DOHH2 (cell line): ENCODE data around the gene MYCBPAP.

ENCODE experiments used
- H3F3A ChIP-seq: fragments of 200-600 bp; sonication (generic), shearing (Covaris generic); 2 replicates; pipeline ENCODE4 v1.6.0; 2016; ENCODE audit warnings: antibody characterized with exemption, mild to moderate bottlenecking; ENCODE audit not compliant: control insufficient read depth, insufficient read depth
- H3K27ac ChIP-seq: fragments of 200-600 bp; sonication (generic); 2 replicates; pipeline ENCODE4 v1.5.1; 2014; ENCODE audit warnings: low read depth, mild to moderate bottlenecking, low read length, moderate library complexity
- H3K27me3 ChIP-seq: fragments of 200-600 bp; sonication (generic); 2 replicates; pipeline ENCODE4 v1.6.1; 2014; ENCODE audit warnings: mild to moderate bottlenecking, low read length, mixed read lengths; ENCODE audit not compliant: control insufficient read depth
- H3K36me3 ChIP-seq: fragments of 200-600 bp; sonication (generic); 2 replicates; pipeline ENCODE4 v1.6.1; 2014; ENCODE audit warnings: mild to moderate bottlenecking, low read length, moderate library complexity, mixed read lengths; ENCODE audit not compliant: control insufficient read depth
- H3K4me1 ChIP-seq: fragments of 200-600 bp; sonication (generic); 2 replicates; pipeline ENCODE4 v1.6.1; 2014; ENCODE audit warnings: mild to moderate bottlenecking, low read length, mixed read lengths; ENCODE audit not compliant: control insufficient read depth
- H3K4me2 ChIP-seq: fragments of 200-600 bp; sonication (generic); 2 replicates; pipeline ENCODE4 v1.6.0; 2014; ENCODE audit warnings: mild to moderate bottlenecking, low read length, moderate library complexity
- H3K4me3 ChIP-seq: fragments of 200-600 bp; sonication (generic); 2 replicates; pipeline ENCODE4 v1.5.1; 2014; ENCODE audit warnings: mild to moderate bottlenecking, low read length, mixed read lengths
- H3K79me2 ChIP-seq: fragments of 200-600 bp; sonication (generic); 2 replicates; pipeline ENCODE4 v1.6.1; 2014; ENCODE audit warnings: mild to moderate bottlenecking, low read length, mixed read lengths; ENCODE audit not compliant: control insufficient read depth
- H3K9me2 ChIP-seq: fragments of 200-600 bp; sonication (generic); replicated peaks from 2 replicates; pipeline ENCODE4 v1.6.1; 2014; ENCODE audit warnings: mild to moderate bottlenecking, low read length, mixed read lengths; ENCODE audit not compliant: control insufficient read depth
- H3K9me3 ChIP-seq: fragments of 200-600 bp; sonication (generic); 2 replicates; pipeline ENCODE4 v1.6.1; 2014; ENCODE audit warnings: antibody characterized with exemption, low read length, mixed read lengths; ENCODE audit not compliant: control insufficient read depth, insufficient read depth
- H4K20me1 ChIP-seq: fragments of 200-600 bp; sonication (generic); 2 replicates; pipeline ENCODE4 v1.6.0; 2014; ENCODE audit warnings: low read depth, mild to moderate bottlenecking, antibody characterized with exemption, low read length, moderate library complexity; ENCODE audit not compliant: control insufficient read depth, insufficient read depth
- CTCF ChIP-seq: fragments of 200-600 bp; sonication (generic); IDR thresholded peaks from one replicate; pipeline ENCODE4 v1.5.1; 2014; ENCODE audit warnings: antibody characterized with exemption, mild to moderate bottlenecking, low read depth, low read length; ENCODE audit not compliant: poor library complexity, severe bottlenecking
- EZH2phosphoT487 ChIP-seq: fragments of 200-600 bp; sonication (generic); IDR thresholded peaks from 2 replicates; pipeline ENCODE4 v1.6.1; 2017; ENCODE audit warnings: borderline replicate concordance, mild to moderate bottlenecking, antibody characterized with exemption, low read length, moderate library complexity, mixed read lengths

MYCBPAP gene

GRCh38 chr17:50533185-50533584 is 24.9 kb downstream of the MYCBPAP start:
- TF ChIP-seq EZH2phosphoT487 (no peak; the same call in 1 of the 2 replicates), CTCF (no peak)
- Histone ChIP-seq H4K20me1 (no peaks in the 10 kb centered on the region), H3K4me1 (no peaks in the 10 kb centered on the region), H3K4me2 (no peak overlapping the region), H3K79me2 (no peaks in the 10 kb centered on the region), H3K4me3 (no peak overlapping the region), H3K27ac (no peak overlapping the region), H3K9me3 (no peaks in the 10 kb centered on the region), H3K27me3 (peaks cover 40% of the 10 kb centered on the region), H3K36me3 (no peaks in the 10 kb centered on the region), H3K9me2 (no peaks in the 10 kb centered on the region), H3F3A (no peaks in the 10 kb centered on the region)

- H3K4me1 ChIP-seq: no peaks in the 10 kb centered on the region
- H3K27me3 ChIP-seq: peaks cover 40% of the 10 kb centered on the region
- no peak overlapping the region for H3K4me3 ChIP-seq
- no peaks in the 10 kb centered on the region for H3K9me2 ChIP-seq
- H3K4me2 ChIP-seq: no peak overlapping the region
- H3K27ac ChIP-seq: no peak overlapping the region
- H3K79me2 ChIP-seq: no peaks in the 10 kb centered on the region
- no peaks in the 10 kb centered on the region for H3K36me3 ChIP-seq
- H3K9me3 ChIP-seq: no peaks in the 10 kb centered on the region
- TF ChIP-seq EZH2phosphoT487 (no peak), CTCF (no peak)
- no peaks in the 10 kb centered on the region for H4K20me1 ChIP-seq
- H3F3A ChIP-seq: no peaks in the 10 kb centered on the region
These were observed 25.5 kb downstream of the MYCBPAP start for GRCh38 chr17:50533720-50534148.

GRCh38 chr17:50534222-50534978 is 26.2 kb downstream of the MYCBPAP start:
- Histone ChIP-seq H3K36me3 (no peaks in the 10 kb centered on the region), H4K20me1 (no peaks in the 10 kb centered on the region), H3K4me3 (no peak overlapping the region), H3K4me2 (no peak overlapping the region), H3K4me1 (no peaks in the 10 kb centered on the region), H3F3A (no peaks in the 10 kb centered on the region), H3K27ac (no peak overlapping the region), H3K27me3 (peaks cover 40% of the 10 kb centered on the region), H3K9me3 (no peaks in the 10 kb centered on the region), H3K9me2 (no peaks in the 10 kb centered on the region), H3K79me2 (no peaks in the 10 kb centered on the region)
- TF ChIP-seq EZH2phosphoT487: no peak
- TF ChIP-seq CTCF: no peak
